H1 (cell line): ENCODE results near the gene MMP11.

Source experiments
- CTCF ChIP-seq, 3 experiments: IDR thresholded peaks; 1 replicate in 2 of 3; 2 replicates in 1 of 3; pipeline versions ENCODE4 v1.5.1 to v1.6.1; 2011; ENCODE audit warnings: low read length in 3 of 3, mild to moderate bottlenecking in 3 of 3, inconsistent platforms in 2 of 3, low read depth in 1 of 3, moderate library complexity in 1 of 3; ENCODE audit not compliant: insufficient read depth in 1 of 3; ENCODE audit errors: control extremely low read depth in 1 of 3
- POLR2AphosphoS5 ChIP-seq: IDR thresholded peaks from 2 replicates; pipeline ENCODE4 v1.6.1; 2011; ENCODE audit warnings: low read depth, low read length
- SIN3A ChIP-seq, 2 experiments: IDR thresholded peaks in 1 of 2; conservative IDR thresholded peaks in 1 of 2; 2 replicates each; pipeline ENCODE4 v1.6.1; 2011 to 2012; ENCODE audit warnings: low read length in 2 of 2, improper control_type of control experiment in 1 of 2, low read depth in 1 of 2, mild to moderate bottlenecking in 1 of 2

- no peak for TF ChIP-seq SIN3A (conservative IDR thresholded peaks at IDR 0.05 in 1 of 2, IDR thresholded peaks at IDR 0.05 in 1 of 2; ENCODE audit: low read depth in 1 of 2, low read length in 2 of 2)
- no peak for TF ChIP-seq POLR2AphosphoS5
- TF ChIP-seq CTCF (IDR thresholded peaks at IDR 0.05; ENCODE audit: control extremely low read depth in 1 of 3, insufficient read depth in 1 of 3, low read depth in 1 of 3, low read length in 3 of 3), result no peak
Observed at GRCh38 chr22:23787910-23788309, 15.3 kb downstream of the MMP11 start.
